ENCODE measurements around the gene TTLL13.
A peak's percentile ranks its signal among the peaks of the same experiment; 100 is the strongest.

Gene TTLL13

DNA sequence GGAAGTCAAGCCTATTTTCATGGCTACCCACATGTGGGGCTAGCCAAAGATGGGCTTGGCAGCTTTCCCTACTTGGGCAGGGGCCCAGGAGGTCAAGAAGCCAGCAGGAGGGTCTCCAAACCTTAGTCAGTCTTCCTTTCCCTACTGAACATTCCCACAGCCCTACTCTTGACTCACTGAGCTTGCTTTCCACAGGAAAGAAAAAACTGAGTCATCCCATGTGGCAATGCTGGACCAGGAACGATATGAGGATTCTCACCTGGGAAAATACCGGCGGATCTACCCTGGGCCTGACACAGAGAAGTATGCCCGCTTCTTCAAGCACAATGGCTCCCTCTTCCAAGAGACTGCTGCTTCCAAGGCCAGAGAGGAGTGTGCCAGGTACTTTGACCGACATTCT, 12.5 kb downstream of the TTLL13 start:
- no peak for DNase-seq (ENCODE audit: low spot score)
- TF ChIP-seq, protein P1, sequence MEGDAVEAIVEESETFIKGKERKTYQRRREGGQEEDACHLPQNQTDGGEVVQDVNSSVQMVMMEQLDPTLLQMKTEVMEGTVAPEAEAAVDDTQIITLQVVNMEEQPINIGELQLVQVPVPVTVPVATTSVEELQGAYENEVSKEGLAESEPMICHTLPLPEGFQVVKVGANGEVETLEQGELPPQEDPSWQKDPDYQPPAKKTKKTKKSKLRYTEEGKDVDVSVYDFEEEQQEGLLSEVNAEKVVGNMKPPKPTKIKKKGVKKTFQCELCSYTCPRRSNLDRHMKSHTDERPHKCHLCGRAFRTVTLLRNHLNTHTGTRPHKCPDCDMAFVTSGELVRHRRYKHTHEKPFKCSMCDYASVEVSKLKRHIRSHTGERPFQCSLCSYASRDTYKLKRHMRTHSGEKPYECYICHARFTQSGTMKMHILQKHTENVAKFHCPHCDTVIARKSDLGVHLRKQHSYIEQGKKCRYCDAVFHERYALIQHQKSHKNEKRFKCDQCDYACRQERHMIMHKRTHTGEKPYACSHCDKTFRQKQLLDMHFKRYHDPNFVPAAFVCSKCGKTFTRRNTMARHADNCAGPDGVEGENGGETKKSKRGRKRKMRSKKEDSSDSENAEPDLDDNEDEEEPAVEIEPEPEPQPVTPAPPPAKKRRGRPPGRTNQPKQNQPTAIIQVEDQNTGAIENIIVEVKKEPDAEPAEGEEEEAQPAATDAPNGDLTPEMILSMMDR (IDR thresholded peaks at IDR 0.05; ENCODE audit: extremely low read depth, missing control alignments): no peak

DNA sequence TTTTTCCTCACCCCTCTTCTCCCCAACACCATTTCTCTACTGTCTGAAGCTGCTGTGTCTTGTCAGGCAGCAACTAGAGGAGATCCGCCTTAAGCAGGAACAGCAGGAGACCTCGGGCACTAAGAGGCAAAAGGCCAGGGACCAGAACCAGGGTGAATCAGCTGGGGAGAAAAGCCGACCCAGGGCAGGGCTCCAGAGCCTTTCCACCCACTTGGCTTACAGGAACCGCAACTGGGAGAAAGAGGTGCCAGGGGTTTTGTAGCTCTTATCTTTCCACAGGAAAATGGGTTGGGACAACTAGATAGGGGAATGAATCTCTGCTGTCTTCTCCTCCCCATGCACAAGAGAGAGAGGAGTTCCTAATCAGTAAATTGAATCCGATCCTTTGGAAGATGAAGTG, 13.1 kb downstream of the TTLL13 start:
- TF ChIP-seq, protein P1 (IDR thresholded peaks at IDR 0.05; ENCODE audit: extremely low read depth, missing control alignments): no peak
- DNase-seq (ENCODE audit: low spot score): no peak

DNA sequence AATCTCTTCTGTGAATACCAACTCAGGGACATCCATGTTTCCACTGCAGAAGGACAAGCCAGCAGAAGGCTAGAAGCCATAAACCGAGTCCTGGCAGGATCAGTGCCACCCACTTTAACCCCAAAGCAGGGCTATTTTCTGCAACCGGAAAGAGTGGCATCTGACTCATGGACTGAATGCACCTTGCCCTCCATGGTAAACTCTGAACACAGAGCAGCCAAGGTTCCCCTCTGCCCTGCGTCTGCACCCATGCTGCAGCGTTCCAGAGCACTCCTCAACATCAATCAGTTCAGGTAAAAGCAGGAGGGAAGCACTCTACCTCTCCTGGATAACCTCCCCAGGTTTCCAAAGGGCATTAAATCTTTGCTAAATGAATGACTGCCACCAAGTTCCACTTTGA, 15.3 kb downstream of the TTLL13 start:
- TF ChIP-seq, protein P1 (IDR thresholded peaks at IDR 0.05; ENCODE audit: extremely low read depth, missing control alignments): no peak
- DNase-seq (ENCODE audit: low spot score): no peak

DNA sequence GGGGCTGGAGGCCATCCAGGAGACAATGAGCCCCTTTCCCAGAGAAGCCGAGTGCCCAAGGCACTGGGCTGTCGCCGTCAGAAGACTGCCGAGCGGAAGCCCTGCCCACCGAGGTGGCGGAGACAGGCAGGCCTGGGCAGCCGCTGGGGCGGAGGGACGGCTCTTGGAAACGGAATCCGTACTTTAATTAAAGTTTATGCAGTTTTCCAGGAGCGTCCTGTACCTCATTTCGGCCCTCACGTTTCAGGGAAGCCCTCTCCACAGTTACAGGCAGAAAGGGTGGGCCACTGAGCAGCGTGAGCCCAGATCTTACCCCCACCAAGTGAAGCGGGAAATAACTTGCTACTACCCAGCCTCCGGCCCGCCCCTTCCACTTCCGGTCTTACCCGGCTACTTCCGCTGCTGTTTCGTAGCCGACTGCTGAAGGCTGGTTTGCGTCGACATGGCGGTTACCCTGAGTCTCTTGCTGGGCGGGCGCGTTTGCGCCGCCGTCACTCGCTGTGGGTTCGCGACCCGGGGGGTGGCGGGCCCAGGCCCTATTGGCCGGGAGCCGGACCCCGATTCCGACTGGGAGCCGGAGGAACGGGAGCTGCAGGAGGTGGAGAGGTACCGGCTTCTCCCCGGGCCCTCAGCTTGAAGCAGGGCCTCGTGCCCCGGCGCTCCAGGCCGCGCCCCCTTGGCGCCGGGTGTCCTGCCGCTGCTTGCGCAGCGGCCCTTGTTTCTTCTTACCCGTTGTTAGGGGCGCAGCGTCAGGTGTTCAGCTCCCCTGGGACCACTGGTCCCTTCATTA, 16.1 kb downstream of the TTLL13 start, which contains the start of gene NGRN:
NGRN (plus strand) TSS at position 402 of the 790 bp plus-strand sequence; CDS start at position 443, 41 bp downstream.
- peak; percentile 91 for DNase-seq (ENCODE audit: low spot score)
- TF ChIP-seq, protein P1 (IDR thresholded peaks at IDR 0.05; ENCODE audit: extremely low read depth, missing control alignments): no peak

DNA sequence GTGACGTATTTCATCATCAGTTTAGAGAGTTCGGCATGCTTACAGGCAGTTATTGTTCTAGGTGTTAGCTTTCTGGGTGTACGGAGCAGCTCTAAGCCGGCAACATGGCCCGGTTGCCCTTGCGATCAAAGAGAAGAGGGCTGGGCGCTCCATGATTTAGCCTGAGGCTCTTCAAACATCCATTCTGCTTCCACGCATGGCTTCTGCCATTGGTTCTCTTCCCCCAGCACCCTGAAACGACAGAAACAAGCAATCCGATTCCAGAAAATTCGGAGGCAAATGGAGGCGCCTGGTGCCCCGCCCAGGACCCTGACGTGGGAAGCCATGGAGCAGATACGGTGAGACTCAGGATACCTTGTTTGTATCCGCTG, 16.7 kb downstream of the TTLL13 start:
- DNase-seq (ENCODE audit: low spot score): peak; percentile 40
- TF ChIP-seq, protein P1 (IDR thresholded peaks at IDR 0.05; ENCODE audit: extremely low read depth, missing control alignments): no peak

DNA sequence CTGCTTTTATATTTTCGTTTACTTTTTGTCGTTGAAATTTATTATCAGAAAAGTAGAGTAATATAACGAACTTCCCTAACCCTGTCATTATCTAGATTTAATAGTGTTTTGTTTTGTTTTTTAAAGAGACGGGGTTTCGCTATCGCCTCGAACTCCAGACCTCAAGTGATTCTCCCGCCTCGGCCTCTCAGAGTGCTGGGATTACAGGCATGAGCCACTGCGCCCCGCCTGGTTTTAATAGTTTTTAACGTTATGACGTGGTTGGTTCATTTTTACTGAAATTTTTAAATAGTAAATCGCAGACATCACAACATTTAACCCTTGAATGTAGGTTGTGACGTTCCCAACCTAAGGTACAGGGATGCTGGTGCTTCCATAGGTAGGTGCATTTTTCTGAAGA, 17.1 kb downstream of the TTLL13 start:
- TF ChIP-seq, protein P1 (IDR thresholded peaks at IDR 0.05; ENCODE audit: extremely low read depth, missing control alignments): no peak
- DNase-seq (ENCODE audit: low spot score): no peak

DNA sequence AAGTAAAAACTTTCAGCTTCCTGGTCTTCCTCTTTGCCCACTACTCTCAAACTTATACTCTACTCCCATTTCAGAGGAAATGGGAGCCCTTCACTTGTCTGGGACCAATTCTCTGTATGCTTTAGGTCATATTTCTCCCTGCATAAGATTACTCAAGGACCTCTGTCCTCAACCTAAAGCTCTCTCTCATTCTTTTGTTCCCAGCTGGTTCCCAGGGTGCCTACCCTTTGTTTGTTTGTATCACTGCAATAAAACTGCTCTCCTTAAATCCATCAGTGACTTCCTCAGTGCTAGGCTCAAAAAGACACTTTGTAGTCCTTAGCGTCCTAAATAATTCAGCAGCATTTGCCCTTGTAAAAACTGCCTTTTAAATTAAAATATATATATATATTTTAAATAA, 19.1 kb downstream of the TTLL13 start:
- no peak for DNase-seq (ENCODE audit: low spot score)
- TF ChIP-seq, protein P1 (IDR thresholded peaks at IDR 0.05; ENCODE audit: extremely low read depth, missing control alignments): no peak

All from GM20000 (cell line).